ENCODE measurements around the gene EHBP1. TPM values are rescaled to one million over a fixed set of nuclear protein-coding genes. Genes with fewer than 3 reads are reported as not detected.

Gene EHBP1
- total RNA-seq, 2 donors from 2014 or later = 28.4 to 67.7 TPM

GRCh38 chr2:62789518-62789917, 84.0 kb downstream of the EHBP1 start:
- H3K9me3 ChIP-seq = no peaks in the 10 kb centered on the region
- H3K4me1 ChIP-seq (ENCODE audit: control insufficient read depth in 1 of 2, low read depth in 2 of 2) = peaks cover 11 to 13% of the 10 kb centered on the region in 2 donors

DNA sequence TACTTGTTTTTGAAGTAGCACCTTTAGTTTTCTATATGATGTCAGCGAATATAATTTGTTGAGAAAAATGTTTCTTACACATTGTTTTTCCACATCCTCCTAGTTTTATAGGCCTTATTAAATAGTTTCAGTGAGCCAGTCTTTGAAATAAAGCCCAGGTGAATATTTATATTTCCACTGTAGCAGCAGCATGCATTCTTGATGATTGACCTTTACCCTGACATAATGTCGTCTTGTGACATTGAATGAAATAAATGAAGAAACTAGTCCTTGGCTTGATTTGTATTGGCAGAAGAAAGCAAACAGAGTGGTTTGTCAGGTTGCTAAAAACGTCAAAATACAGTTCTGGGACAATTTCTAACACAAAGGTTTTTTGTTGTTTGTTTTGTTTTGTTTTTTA, 84.4 kb downstream of the EHBP1 start:
- Histone ChIP-seq H3K27ac (no peak overlapping the region), H3K4me3 (no peak overlapping the region), H3K36me3 (no peaks in the 10 kb centered on the region), H3K9me3 (no peaks in the 10 kb centered on the region), H3K27me3 (replicated peaks; ENCODE audit: insufficient read depth) (no peaks in the 10 kb centered on the region), H3K4me1 (ENCODE audit: control insufficient read depth in 1 of 2, low read depth in 2 of 2) (peaks cover 15 to 17% of the 10 kb centered on the region in 2 donors)
- ATAC-seq (ENCODE audit: insufficient number of reproducible peaks, low FRiP score, low read depth) (no peak), DNase-seq (ENCODE audit: low spot score) (no peak)
- TF ChIP-seq CTCF (IDR thresholded peaks at IDR 0.05) = no peak

More at GRCh38 chr2:62789518-62789917, 84.0 kb downstream of the EHBP1 start:
- no peak for DNase-seq (ENCODE audit: low spot score)
- no peak for ATAC-seq (ENCODE audit: insufficient number of reproducible peaks, low FRiP score, low read depth)
- no peak for TF ChIP-seq CTCF (IDR thresholded peaks at IDR 0.05)
- Histone ChIP-seq H3K27ac (no peak overlapping the region), H3K36me3 (no peaks in the 10 kb centered on the region), H3K27me3 (replicated peaks; ENCODE audit: insufficient read depth) (no peaks in the 10 kb centered on the region), H3K4me3 (no peak overlapping the region)

GRCh38 chr2:62792408-62792807, 86.9 kb downstream of the EHBP1 start:
- Histone ChIP-seq H3K9me3 (no peaks in the 10 kb centered on the region), H3K36me3 (no peaks in the 10 kb centered on the region), H3K4me3 (no peak overlapping the region), H3K4me1 (ENCODE audit: control insufficient read depth in 1 of 2, low read depth in 2 of 2) (peaks cover 16 to 21% of the 10 kb centered on the region in 2 donors), H3K27ac (no peak overlapping the region), H3K27me3 (replicated peaks; ENCODE audit: insufficient read depth) (no peaks in the 10 kb centered on the region)
- no peak for ATAC-seq (ENCODE audit: insufficient number of reproducible peaks, low FRiP score, low read depth)
- no peak for TF ChIP-seq CTCF (IDR thresholded peaks at IDR 0.05)
- no peak for DNase-seq (ENCODE audit: low spot score)

DNA sequence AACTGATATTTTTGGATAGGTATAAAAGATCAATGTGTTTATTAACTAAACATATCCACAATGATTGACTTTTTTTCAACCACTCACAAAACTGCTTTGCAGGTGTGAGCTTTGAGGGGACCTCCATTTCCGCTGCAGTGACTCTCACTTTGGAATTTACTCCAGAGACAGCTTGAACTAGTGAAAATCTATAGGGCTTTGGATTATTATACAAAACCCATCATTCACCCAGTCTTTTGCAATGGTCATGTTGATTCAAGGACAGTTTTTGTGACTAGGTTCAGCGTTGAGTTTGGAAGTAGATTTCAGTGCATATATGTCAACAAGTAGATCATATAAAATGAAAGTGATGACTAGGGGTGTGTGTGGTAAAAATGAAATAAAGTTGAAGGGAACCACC, 87.7 kb downstream of the EHBP1 start:
- H3K27me3 ChIP-seq (replicated peaks; ENCODE audit: insufficient read depth) = no peaks in the 10 kb centered on the region
- no peak for TF ChIP-seq CTCF (IDR thresholded peaks at IDR 0.05)
- no peaks in the 10 kb centered on the region for H3K9me3 ChIP-seq
- ATAC-seq (ENCODE audit: insufficient number of reproducible peaks, low FRiP score, low read depth) = no peak
- H3K4me1 ChIP-seq (ENCODE audit: control insufficient read depth in 1 of 2, low read depth in 2 of 2) = peaks cover 16 to 21% of the 10 kb centered on the region in 2 donors
- no peak overlapping the region for H3K27ac ChIP-seq
- no peaks in the 10 kb centered on the region for H3K36me3 ChIP-seq
- no peak overlapping the region for H3K4me3 ChIP-seq
- no peak for DNase-seq (ENCODE audit: low spot score)

GRCh38 chr2:62794791-62795190, 89.3 kb downstream of the EHBP1 start:
- no peak overlapping the region for H3K27ac ChIP-seq
- H3K4me3 ChIP-seq = no peak overlapping the region
- H3K36me3 ChIP-seq = no peaks in the 10 kb centered on the region
- H3K27me3 ChIP-seq (replicated peaks; ENCODE audit: insufficient read depth) = no peaks in the 10 kb centered on the region
- no peaks in the 10 kb centered on the region for H3K9me3 ChIP-seq
- DNase-seq (ENCODE audit: low spot score) (no peak), ATAC-seq (ENCODE audit: insufficient number of reproducible peaks, low FRiP score, low read depth) (no peak)
- TF ChIP-seq CTCF (IDR thresholded peaks at IDR 0.05) = no peak
- H3K4me1 ChIP-seq (ENCODE audit: control insufficient read depth in 1 of 2, low read depth in 2 of 2) = peaks cover 9 to 16% of the 10 kb centered on the region in 2 donors

Data from thoracic aorta (tissue), 2 donors.